Esophagus muscularis mucosa (tissue), 4 donors: ENCODE measurements around the gene LAD1.

Experiments used
- EP300 ChIP-seq: sonication (generic); formaldehyde crosslinking; IDR thresholded peaks from one replicate; pipeline ENCODE4 v1.6.1; 2017; ENCODE audit warnings: antibody characterized with exemption
- POLR2A ChIP-seq: fragments of 450-650 bp; IDR thresholded peaks from one replicate; pipeline ENCODE4 v1.6.1; 2017; ENCODE audit warnings: antibody characterized with exemption, moderate library complexity, mild to moderate bottlenecking, low read depth
- POLR2AphosphoS5 ChIP-seq, 2 donors: sonication (generic); formaldehyde crosslinking; IDR thresholded peaks; one replicate each; pipeline ENCODE4 v1.6.1; 2017; ENCODE audit warnings: antibody characterized with exemption in 2 of 2
- TF ChIP-seq, protein P1 (sequence below), 3 experiments: fragments of 200-600 bp in 2 of 3; fragments of 450-650 bp in 1 of 3; sonication (generic) in 2 of 3; IDR thresholded peaks; one replicate each; pipeline ENCODE4 v1.5.1; 2017 to 2019; ENCODE audit warnings: antibody characterized with exemption in 3 of 3, mild to moderate bottlenecking in 2 of 3, moderate library complexity in 1 of 3

DNA sequence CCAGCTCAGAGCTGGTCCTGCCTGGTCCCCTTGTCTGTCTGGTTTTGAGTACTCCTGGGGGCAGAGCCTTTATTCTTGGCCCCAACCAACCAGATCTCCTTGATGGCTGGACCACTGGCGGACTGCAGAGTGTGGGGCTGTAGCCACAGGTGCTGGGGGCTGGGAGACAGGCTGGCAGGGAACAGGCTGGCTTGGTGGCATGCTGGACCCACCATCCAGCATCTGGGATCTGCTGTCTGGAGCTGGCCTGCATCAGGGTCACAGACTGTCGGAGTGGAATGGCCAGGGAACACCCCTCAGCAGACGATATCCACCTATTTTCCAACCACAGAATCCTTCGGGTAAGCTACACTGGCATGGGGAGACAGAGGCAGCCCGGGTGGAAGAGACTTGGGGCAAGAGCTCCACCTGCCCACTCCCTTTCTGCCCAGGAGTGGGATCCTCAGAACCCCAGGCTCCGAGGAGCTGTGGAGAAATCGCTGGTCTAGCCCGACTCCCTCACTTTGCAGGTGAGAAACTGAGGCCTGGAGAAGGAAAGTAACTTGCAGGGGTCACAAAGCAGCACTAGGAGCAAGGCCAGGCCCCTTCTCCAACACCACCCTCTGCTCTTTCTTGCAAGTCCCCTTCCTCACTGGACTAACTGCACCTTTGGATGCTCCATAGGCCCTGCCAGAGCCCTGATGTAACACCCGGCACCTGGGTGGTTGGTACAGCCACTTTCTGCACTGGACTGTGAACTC is 62.2 kb downstream of the LAD1 start:
- no peak for TF ChIP-seq POLR2AphosphoS5 (IDR thresholded peaks at IDR 0.05)
- TF ChIP-seq, protein P1, sequence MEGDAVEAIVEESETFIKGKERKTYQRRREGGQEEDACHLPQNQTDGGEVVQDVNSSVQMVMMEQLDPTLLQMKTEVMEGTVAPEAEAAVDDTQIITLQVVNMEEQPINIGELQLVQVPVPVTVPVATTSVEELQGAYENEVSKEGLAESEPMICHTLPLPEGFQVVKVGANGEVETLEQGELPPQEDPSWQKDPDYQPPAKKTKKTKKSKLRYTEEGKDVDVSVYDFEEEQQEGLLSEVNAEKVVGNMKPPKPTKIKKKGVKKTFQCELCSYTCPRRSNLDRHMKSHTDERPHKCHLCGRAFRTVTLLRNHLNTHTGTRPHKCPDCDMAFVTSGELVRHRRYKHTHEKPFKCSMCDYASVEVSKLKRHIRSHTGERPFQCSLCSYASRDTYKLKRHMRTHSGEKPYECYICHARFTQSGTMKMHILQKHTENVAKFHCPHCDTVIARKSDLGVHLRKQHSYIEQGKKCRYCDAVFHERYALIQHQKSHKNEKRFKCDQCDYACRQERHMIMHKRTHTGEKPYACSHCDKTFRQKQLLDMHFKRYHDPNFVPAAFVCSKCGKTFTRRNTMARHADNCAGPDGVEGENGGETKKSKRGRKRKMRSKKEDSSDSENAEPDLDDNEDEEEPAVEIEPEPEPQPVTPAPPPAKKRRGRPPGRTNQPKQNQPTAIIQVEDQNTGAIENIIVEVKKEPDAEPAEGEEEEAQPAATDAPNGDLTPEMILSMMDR (IDR thresholded peaks at IDR 0.05), result no peak
- no peak for TF ChIP-seq POLR2A
- TF ChIP-seq EP300, result no peak
